ENCODE measurements around the gene AKAP13.

DNA sequence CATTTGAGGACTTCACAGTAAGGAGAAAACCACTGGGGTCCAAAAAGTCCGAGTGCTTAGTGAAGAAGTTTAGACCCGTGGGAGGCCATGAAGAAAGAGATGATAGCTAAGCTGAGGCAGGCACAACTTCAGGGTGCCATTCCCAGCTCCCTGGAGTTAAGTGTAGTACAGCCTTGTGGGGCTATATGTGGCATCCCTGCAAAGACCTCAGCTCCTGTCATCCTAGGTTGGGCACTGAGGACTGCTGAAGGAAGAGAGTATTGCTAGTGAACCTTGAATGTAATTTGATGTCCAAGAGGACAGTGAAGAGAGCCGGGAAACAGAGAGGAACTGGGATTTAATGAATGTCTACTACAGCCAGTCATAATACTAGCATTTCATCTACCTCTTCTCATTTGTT is 162.1 kb downstream of the AKAP13 start:
- TF ChIP-seq, protein P1, sequence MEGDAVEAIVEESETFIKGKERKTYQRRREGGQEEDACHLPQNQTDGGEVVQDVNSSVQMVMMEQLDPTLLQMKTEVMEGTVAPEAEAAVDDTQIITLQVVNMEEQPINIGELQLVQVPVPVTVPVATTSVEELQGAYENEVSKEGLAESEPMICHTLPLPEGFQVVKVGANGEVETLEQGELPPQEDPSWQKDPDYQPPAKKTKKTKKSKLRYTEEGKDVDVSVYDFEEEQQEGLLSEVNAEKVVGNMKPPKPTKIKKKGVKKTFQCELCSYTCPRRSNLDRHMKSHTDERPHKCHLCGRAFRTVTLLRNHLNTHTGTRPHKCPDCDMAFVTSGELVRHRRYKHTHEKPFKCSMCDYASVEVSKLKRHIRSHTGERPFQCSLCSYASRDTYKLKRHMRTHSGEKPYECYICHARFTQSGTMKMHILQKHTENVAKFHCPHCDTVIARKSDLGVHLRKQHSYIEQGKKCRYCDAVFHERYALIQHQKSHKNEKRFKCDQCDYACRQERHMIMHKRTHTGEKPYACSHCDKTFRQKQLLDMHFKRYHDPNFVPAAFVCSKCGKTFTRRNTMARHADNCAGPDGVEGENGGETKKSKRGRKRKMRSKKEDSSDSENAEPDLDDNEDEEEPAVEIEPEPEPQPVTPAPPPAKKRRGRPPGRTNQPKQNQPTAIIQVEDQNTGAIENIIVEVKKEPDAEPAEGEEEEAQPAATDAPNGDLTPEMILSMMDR (conservative IDR thresholded peaks at IDR 0.05), result no peak
- TF ChIP-seq ZFX (IDR thresholded peaks at IDR 0.05), result no peak

Measured in C4-2B (cell line).